Panc1 (cell line): ENCODE results near the gene CHURC1. TPM values are rescaled to one million over a fixed set of nuclear protein-coding genes. Genes with fewer than 3 reads are reported as not detected.

Source experiments
- ATAC-seq: fragments of 200-7000 bp; cut with Tn5 transposase; 2 replicates; pipeline ENCODE4 v1.9.1; 2020; ENCODE audit warnings: mild to moderate bottlenecking, moderate library complexity
- BruUV-seq: library from RNA; stranded (reverse); fragments of 400-500 nt; replicated peaks from 2 replicates; lab custom pipeline; 2021; lab: Mats Ljungman, UMichigan
- CTCF ChIA-PET: fragments of 300-600 bp; sonication (Branson Sonifier 250); formaldehyde crosslinking; loops from one replicate; lab custom pipeline; 2022; ENCODE audit warnings: antibody characterized with exemption; lab: Charles Lee
- POLR2A ChIA-PET: fragments of 300-600 bp; sonication (Branson Sonifier 250); formaldehyde crosslinking; loops from one replicate; lab custom pipeline; 2022; ENCODE audit warnings: antibody characterized with exemption; lab: Charles Lee
- DNase-seq: peaks from one replicate; pipeline ENCODE4 v3.0.0-alpha.2; 2010; ENCODE audit warnings: low read depth, low spot score
- H3K27ac ChIP-seq: 2 replicates; pipeline ENCODE4 v1.5.1; 2011; ENCODE audit warnings: mild to moderate bottlenecking, low read length, inconsistent platforms
- H3K27me3 ChIP-seq: fragments of 200-500 bp; sonication (Bioruptor generic); 2 replicates; pipeline ENCODE4 v1.6.0; 2014; ENCODE audit warnings: low read length, inconsistent platforms; ENCODE audit not compliant: control insufficient read depth, insufficient read depth
- H3K36me3 ChIP-seq: fragments of 200-500 bp; sonication (Bioruptor generic); 2 replicates; pipeline ENCODE4 v1.5.1; 2014; ENCODE audit warnings: inconsistent platforms, mild to moderate bottlenecking, low read length, moderate library complexity; ENCODE audit not compliant: control insufficient read depth, insufficient read depth
- H3K4me1 ChIP-seq: 2 replicates; pipeline ENCODE4 v1.5.1; 2011; ENCODE audit warnings: inconsistent platforms, mild to moderate bottlenecking, low read length, moderate library complexity; ENCODE audit not compliant: control insufficient read depth, insufficient read depth
- H3K4me3 ChIP-seq, 2 experiments: 2 replicates each; pipeline ENCODE4 v1.5.1; 2011 to 2012; ENCODE audit warnings: low read depth in 2 of 2, low read length in 2 of 2, mild to moderate bottlenecking in 2 of 2, inconsistent platforms in 1 of 2, moderate library complexity in 1 of 2
- H3K9me3 ChIP-seq: fragments of 200-500 bp; sonication (Bioruptor generic); 2 replicates; pipeline ENCODE4 v1.5.1; 2014; ENCODE audit warnings: low read depth, mild to moderate bottlenecking, inconsistent platforms, low read length, moderate library complexity; ENCODE audit not compliant: control insufficient read depth, insufficient read depth
- POLR2AphosphoS5 ChIP-seq: IDR thresholded peaks from 2 replicates; pipeline ENCODE4 v1.6.1; 2012; ENCODE audit warnings: mild to moderate bottlenecking, low read depth, low read length, moderate library complexity
- SIN3A ChIP-seq: IDR thresholded peaks from 2 replicates; pipeline ENCODE4 v1.6.1; 2012; ENCODE audit warnings: low read depth, mild to moderate bottlenecking, low read length, moderate library complexity, borderline replicate concordance; ENCODE audit not compliant: insufficient read depth
- TCF7L2 ChIP-seq: IDR thresholded peaks from 2 replicates; pipeline ENCODE4 v1.6.1; 2011; ENCODE audit warnings: mild to moderate bottlenecking, low read depth, low read length, inconsistent platforms
- in situ Hi-C: cut with HindIII; loops from 2 replicates; pipeline ENCODE4 v1.10.0; 2016; ENCODE audit warnings: low sequenced_read_pairs, low pct_unique_long_range_greater_than_20kb
- intact Hi-C: fragments of 100-400 bp; cut with micrococcal nuclease; formaldehyde crosslinking; loops from one replicate; pipeline ENCODE4 v1.10.0; 2022; ENCODE audit not compliant: unreplicated experiment
- total RNA-seq: library from RNA; stranded (reverse); gene quantifications from one replicate; pipeline ENCODE4 v1.2.1, GENCODE V29; 2021; ENCODE audit not compliant: unreplicated experiment
- TF ChIP-seq, protein P1 (sequence below), 2 experiments: IDR thresholded peaks; 2 replicates each; pipeline ENCODE4 v1.6.1; 2011 to 2012; ENCODE audit warnings: low read depth in 2 of 2, control low read depth in 1 of 2, low read length in 1 of 2, mild to moderate bottlenecking in 1 of 2, moderate library complexity in 1 of 2; ENCODE audit not compliant: insufficient read depth in 1 of 2
- TF ChIP-seq, protein P2 (sequence below): fragments of 450-650 bp; IDR thresholded peaks from 2 replicates; pipeline ENCODE4 v1.5.1; 2017; ENCODE audit warnings: mild to moderate bottlenecking

Gene CHURC1
- total RNA-seq, 1 experiment from 2014 or later: 55.6 TPM

DNA sequence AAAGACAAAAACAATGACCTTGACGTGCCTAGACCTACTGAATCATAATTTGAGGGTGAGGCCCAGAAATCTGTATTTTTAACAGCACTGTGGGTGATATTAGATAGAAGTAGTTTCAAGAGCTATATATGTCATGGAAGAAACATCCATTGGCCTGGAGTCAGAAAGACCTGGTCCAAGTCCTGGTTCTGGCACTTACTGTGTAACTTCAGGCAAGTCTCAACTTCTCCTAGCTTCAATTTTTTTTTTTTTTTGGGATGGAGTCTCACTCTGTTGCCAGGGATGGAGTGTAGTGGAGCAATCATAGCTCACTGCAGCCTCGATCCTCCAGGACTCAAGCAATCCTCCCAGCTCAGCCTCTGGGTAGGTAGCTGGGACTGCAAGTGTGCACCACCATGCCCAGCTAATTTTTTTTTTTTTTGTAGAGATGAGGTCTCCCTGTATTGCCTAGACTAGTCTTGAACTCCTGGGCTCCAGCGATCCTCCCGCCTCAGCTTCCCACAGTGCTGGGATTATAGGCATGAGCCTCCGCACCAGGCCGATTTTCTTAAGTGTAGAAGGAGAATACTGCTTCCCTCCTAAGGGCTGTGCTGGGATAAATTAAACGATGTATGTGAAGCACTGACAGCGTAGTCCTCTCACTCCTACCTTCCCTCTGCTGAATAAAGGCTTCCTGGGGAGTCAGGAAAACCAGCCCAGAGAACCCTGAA lies 42.6 kb downstream of the CHURC1 start:
- no peaks in the 10 kb centered on the region for H3K36me3 ChIP-seq
- H3K4me3 ChIP-seq: no peak overlapping the region
- no TSS peak for BruUV-seq
- no peaks in the 10 kb centered on the region for H3K9me3 ChIP-seq
- CTCF ChIA-PET: interaction anchor here (0.6 to 0.7 kb wide), 2 partner anchors 154 to 229 kb away, joined by 5 read pairs; no protein-coding TSS in a partner anchor
- H3K27ac ChIP-seq: no peak overlapping the region
- no peaks in the 10 kb centered on the region for H3K27me3 ChIP-seq
- DNase-seq: no peak
- in situ Hi-C loops: no loop called here
- POLR2A ChIA-PET: no interaction called here
- no peak for ATAC-seq
- H3K4me1 ChIP-seq: no peaks in the 10 kb centered on the region
- intact Hi-C loops: no loop called here
- TF ChIP-seq SIN3A (no peak), POLR2AphosphoS5 (no peak)
- TF ChIP-seq, protein P1, sequence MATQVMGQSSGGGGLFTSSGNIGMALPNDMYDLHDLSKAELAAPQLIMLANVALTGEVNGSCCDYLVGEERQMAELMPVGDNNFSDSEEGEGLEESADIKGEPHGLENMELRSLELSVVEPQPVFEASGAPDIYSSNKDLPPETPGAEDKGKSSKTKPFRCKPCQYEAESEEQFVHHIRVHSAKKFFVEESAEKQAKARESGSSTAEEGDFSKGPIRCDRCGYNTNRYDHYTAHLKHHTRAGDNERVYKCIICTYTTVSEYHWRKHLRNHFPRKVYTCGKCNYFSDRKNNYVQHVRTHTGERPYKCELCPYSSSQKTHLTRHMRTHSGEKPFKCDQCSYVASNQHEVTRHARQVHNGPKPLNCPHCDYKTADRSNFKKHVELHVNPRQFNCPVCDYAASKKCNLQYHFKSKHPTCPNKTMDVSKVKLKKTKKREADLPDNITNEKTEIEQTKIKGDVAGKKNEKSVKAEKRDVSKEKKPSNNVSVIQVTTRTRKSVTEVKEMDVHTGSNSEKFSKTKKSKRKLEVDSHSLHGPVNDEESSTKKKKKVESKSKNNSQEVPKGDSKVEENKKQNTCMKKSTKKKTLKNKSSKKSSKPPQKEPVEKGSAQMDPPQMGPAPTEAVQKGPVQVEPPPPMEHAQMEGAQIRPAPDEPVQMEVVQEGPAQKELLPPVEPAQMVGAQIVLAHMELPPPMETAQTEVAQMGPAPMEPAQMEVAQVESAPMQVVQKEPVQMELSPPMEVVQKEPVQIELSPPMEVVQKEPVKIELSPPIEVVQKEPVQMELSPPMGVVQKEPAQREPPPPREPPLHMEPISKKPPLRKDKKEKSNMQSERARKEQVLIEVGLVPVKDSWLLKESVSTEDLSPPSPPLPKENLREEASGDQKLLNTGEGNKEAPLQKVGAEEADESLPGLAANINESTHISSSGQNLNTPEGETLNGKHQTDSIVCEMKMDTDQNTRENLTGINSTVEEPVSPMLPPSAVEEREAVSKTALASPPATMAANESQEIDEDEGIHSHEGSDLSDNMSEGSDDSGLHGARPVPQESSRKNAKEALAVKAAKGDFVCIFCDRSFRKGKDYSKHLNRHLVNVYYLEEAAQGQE (IDR thresholded peaks at IDR 0.05; ENCODE audit: insufficient read depth in 1 of 2, low read depth in 2 of 2, low read length in 1 of 2): no peak
- TF ChIP-seq, protein P2, sequence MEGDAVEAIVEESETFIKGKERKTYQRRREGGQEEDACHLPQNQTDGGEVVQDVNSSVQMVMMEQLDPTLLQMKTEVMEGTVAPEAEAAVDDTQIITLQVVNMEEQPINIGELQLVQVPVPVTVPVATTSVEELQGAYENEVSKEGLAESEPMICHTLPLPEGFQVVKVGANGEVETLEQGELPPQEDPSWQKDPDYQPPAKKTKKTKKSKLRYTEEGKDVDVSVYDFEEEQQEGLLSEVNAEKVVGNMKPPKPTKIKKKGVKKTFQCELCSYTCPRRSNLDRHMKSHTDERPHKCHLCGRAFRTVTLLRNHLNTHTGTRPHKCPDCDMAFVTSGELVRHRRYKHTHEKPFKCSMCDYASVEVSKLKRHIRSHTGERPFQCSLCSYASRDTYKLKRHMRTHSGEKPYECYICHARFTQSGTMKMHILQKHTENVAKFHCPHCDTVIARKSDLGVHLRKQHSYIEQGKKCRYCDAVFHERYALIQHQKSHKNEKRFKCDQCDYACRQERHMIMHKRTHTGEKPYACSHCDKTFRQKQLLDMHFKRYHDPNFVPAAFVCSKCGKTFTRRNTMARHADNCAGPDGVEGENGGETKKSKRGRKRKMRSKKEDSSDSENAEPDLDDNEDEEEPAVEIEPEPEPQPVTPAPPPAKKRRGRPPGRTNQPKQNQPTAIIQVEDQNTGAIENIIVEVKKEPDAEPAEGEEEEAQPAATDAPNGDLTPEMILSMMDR: no peak

DNA sequence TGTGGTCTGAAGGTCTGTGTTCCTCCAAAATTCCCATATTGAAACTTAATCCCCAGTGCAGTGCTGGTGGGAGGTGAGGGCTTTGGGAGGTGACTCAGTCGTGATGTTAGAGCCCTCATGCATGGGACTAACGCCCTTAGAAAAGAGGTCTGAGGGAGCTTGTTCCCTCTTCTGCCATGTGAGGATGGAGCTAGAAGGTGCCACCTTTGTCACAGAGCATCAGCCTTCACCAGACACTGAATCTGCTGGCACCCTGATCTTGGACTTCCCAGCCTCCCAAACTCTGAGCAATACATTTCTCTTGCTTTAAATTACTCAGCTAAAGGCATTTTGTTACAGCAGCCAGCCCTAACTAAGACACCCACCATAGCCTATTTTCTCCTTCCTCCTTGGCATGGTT lies 43.9 kb downstream of the CHURC1 start:
- in situ Hi-C loops (no loop called here), intact Hi-C loops (no loop called here)
- ChIA-PET POLR2A (no interaction called here), CTCF (no interaction called here)
- no peaks in the 10 kb centered on the region for H3K36me3 ChIP-seq
- ATAC-seq (no peak), DNase-seq (no peak)
- no peak overlapping the region for H3K4me3 ChIP-seq
- no TSS peak for BruUV-seq
- H3K27ac ChIP-seq: no peak overlapping the region
- no peaks in the 10 kb centered on the region for H3K9me3 ChIP-seq
- TF ChIP-seq, protein P2: no peak
- TF ChIP-seq TCF7L2: no peak
- TF ChIP-seq, protein P1 (IDR thresholded peaks at IDR 0.05; ENCODE audit: insufficient read depth in 1 of 2, low read depth in 2 of 2, low read length in 1 of 2): no peak
- TF ChIP-seq POLR2AphosphoS5: no peak
- TF ChIP-seq SIN3A: no peak
- no peaks in the 10 kb centered on the region for H3K27me3 ChIP-seq
- no peaks in the 10 kb centered on the region for H3K4me1 ChIP-seq
